Measurements from ENCODE around the gene SMOC2.

Gene SMOC2

GRCh38 chr6:168415993-168416530 lies 24.9 kb upstream of the SMOC2 start:
- DNase-seq = no peak

GRCh38 chr6:168416531-168416930 lies 24.5 kb upstream of the SMOC2 start:
- no peak for DNase-seq

GRCh38 chr6:168417191-168417590 lies 23.8 kb upstream of the SMOC2 start:
- peak; percentile 57 for DNase-seq

GRCh38 chr6:168417679-168418557 lies 23.1 kb upstream of the SMOC2 start:
- DNase-seq = peak; percentile 66

GRCh38 chr6:168418711-168419121 lies 22.3 kb upstream of the SMOC2 start:
- DNase-seq = peak; percentile 45

- no peak for DNase-seq
Observed at GRCh38 chr6:168419569-168419968, 21.4 kb upstream of the SMOC2 start.

GRCh38 chr6:168420084-168420483 lies 20.9 kb upstream of the SMOC2 start:
- DNase-seq = no peak

- no peak for DNase-seq
Observed at GRCh38 chr6:168420706-168421105, 20.3 kb upstream of the SMOC2 start.

GRCh38 chr6:168427184-168427583 lies 13.8 kb upstream of the SMOC2 start:
- DNase-seq = no peak

GRCh38 chr6:168428052-168428826 lies 12.7 kb upstream of the SMOC2 start:
- DNase-seq = no peak

- DNase-seq = no peak
Observed at GRCh38 chr6:168428863-168429262, 12.1 kb upstream of the SMOC2 start.

- no peak for DNase-seq
Observed at GRCh38 chr6:168432196-168432595, 8.8 kb upstream of the SMOC2 start.

- DNase-seq = no peak
Observed at GRCh38 chr6:168433898-168434297, 7.1 kb upstream of the SMOC2 start.

GRCh38 chr6:168434505-168434904 lies 6.5 kb upstream of the SMOC2 start:
- DNase-seq = no peak

- no peak for DNase-seq
Observed at GRCh38 chr6:168437751-168438150, 3.2 kb upstream of the SMOC2 start.

GRCh38 chr6:168438783-168439520 lies 2.0 kb upstream of the SMOC2 start:
- peak; percentile 49 for DNase-seq

- DNase-seq = no peak
Observed at GRCh38 chr6:168439794-168440450, 1.1 kb upstream of the SMOC2 start.

GRCh38 chr6:168441434-168442391 lies 729 bp downstream of the SMOC2 start:
- peak; percentile 51 for DNase-seq

GRCh38 chr6:168442646-168443045 lies 1.7 kb downstream of the SMOC2 start:
- DNase-seq = no peak

GRCh38 chr6:168447282-168447681 lies 6.3 kb downstream of the SMOC2 start:
- no peak for DNase-seq

- DNase-seq = no peak
Observed at GRCh38 chr6:168447700-168448099, 6.7 kb downstream of the SMOC2 start.

All from right hindlimb (tissue), 1 donor.